OCI-LY1 (cell line): ENCODE data around the gene IGLON5.

Experiments used
- CTCF ChIP-seq: fragments of 200-600 bp; sonication (generic), shearing (Covaris generic); IDR thresholded peaks from 2 replicates; pipeline ENCODE4 v1.5.1; 2017; ENCODE audit warnings: mild to moderate bottlenecking, antibody characterized with exemption, low read length, moderate library complexity, mixed read lengths
- EZH2 ChIP-seq: fragments of 200-600 bp; sonication (generic), shearing (Covaris generic); IDR thresholded peaks from 2 replicates; pipeline ENCODE4 v1.8.0; 2017; ENCODE audit warnings: borderline replicate concordance, mixed run types, mild to moderate bottlenecking, antibody characterized with exemption, low read length, moderate library complexity, mixed read lengths

DNA sequence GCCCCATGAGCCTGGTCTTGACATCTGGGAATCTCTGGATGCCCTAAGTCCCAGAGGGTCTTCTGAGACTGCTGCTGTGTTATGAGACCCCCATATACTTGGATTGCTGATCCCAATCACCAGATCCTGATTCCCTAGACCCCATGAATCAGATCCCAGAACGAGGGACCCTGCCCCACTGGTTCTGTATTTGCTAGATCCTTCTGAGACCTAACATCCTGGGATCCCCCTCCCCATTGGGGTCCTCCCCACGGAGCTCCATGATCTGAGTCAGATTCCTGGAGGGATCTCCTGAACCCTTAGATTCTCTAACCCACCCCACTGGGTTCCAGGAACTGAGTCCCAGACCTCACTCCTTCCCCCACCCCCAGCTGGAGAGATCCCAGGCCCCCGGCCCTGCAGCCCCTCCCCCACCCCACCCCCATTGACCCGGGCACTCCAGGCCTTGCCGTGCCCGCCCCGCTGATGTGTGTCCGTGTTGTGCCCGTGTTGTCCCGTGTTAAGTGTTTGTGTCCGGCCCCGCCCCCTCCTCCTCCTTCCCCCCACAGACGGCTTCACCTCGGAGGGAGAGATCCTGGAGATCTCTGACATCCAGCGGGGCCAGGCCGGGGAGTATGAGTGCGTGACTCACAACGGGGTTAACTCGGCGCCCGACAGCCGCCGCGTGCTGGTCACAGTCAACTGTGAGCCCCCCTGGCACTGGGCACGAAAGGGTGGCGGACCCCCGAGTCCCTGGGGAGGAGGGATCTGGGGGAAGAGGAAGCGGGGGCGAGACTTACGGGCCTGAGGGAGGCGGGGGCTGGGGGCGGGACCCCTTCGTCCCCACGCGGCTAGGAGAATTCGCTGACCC lies 15.0 kb downstream of the IGLON5 start:
- TF ChIP-seq CTCF, result no peak
- TF ChIP-seq EZH2, result no peak
